H9 (cell line): ENCODE data around the gene LRP10. TPM values are rescaled to one million over a fixed set of nuclear protein-coding genes. Genes with fewer than 3 reads are reported as not detected.

Source experiments
- DNase-seq: peaks from one replicate; pipeline ENCODE4 v3.0.0-alpha.2; 2017
- H2AFZ ChIP-seq: one replicate; pipeline ENCODE4 v1.6.1; 2013; ENCODE audit warnings: mild to moderate bottlenecking, low read length, control low read depth, moderate library complexity
- H2AK5ac ChIP-seq: 2 replicates; pipeline ENCODE4 v1.6.1; 2013; ENCODE audit warnings: low read length, control low read depth, mixed read lengths; ENCODE audit not compliant: insufficient read length
- H2BK120ac ChIP-seq: one replicate; pipeline ENCODE4 v1.6.1; 2013; ENCODE audit warnings: low read depth, mild to moderate bottlenecking, low read length, control low read depth, inconsistent platforms; ENCODE audit not compliant: poor library complexity, severe bottlenecking
- H2BK12ac ChIP-seq: 2 replicates; pipeline ENCODE4 v1.6.1; 2013; ENCODE audit warnings: low read length, control low read depth, mixed read lengths, low read depth; ENCODE audit not compliant: insufficient read length
- H2BK15ac ChIP-seq: 2 replicates; pipeline ENCODE4 v1.6.1; 2013; ENCODE audit warnings: low read depth, low read length, control low read depth
- H2BK20ac ChIP-seq: one replicate; pipeline ENCODE4 v1.6.1; 2013; ENCODE audit warnings: low read depth, mild to moderate bottlenecking, low read length, control low read depth, inconsistent platforms; ENCODE audit not compliant: poor library complexity, severe bottlenecking
- H2BK5ac ChIP-seq: 2 replicates; pipeline ENCODE4 v1.6.1; 2013; ENCODE audit warnings: low read length, control low read depth, mixed read lengths; ENCODE audit not compliant: insufficient read length
- H3K14ac ChIP-seq: 2 replicates; pipeline ENCODE4 v1.6.1; 2013; ENCODE audit warnings: low read length, control low read depth; ENCODE audit not compliant: insufficient read depth
- H3K18ac ChIP-seq: 2 replicates; pipeline ENCODE4 v1.6.1; 2013; ENCODE audit warnings: low read depth, mild to moderate bottlenecking, mixed read lengths, low read length, control low read depth; ENCODE audit not compliant: insufficient read length
- H3K23ac ChIP-seq: 2 replicates; pipeline ENCODE4 v1.6.1; 2013; ENCODE audit warnings: low read length, control low read depth, mixed read lengths, low read depth; ENCODE audit not compliant: insufficient read length
- H3K23me2 ChIP-seq: 2 replicates; pipeline ENCODE4 v1.6.1; 2013; ENCODE audit warnings: low read depth, mild to moderate bottlenecking, mixed read lengths, low read length, control low read depth; ENCODE audit not compliant: insufficient read length, poor library complexity, severe bottlenecking
- H3K27ac ChIP-seq: 2 replicates; pipeline ENCODE4 v1.5.1; 2013; ENCODE audit warnings: low read length, control low read depth, mixed read lengths, low read depth; ENCODE audit not compliant: insufficient read length
- H3K27me3 ChIP-seq: 2 replicates; pipeline ENCODE4 v1.6.1; 2013; ENCODE audit warnings: low read length, control low read depth, inconsistent platforms; ENCODE audit not compliant: insufficient read depth
- H3K4ac ChIP-seq: 2 replicates; pipeline ENCODE4 v1.6.1; 2013; ENCODE audit warnings: low read depth, mild to moderate bottlenecking, control low read depth, inconsistent platforms, low read length, moderate library complexity
- H3K4me1 ChIP-seq: 2 replicates; pipeline ENCODE4 v1.6.1; 2013; ENCODE audit warnings: low read length, control low read depth, inconsistent platforms; ENCODE audit not compliant: insufficient read depth
- H3K4me2 ChIP-seq: 2 replicates; pipeline ENCODE4 v1.6.1; 2013; ENCODE audit warnings: low read length, control low read depth, mixed read lengths; ENCODE audit not compliant: insufficient read length, insufficient read depth
- H3K56ac ChIP-seq: 2 replicates; pipeline ENCODE4 v1.6.1; 2013; ENCODE audit warnings: low read depth, mild to moderate bottlenecking, mixed read lengths, low read length, control low read depth; ENCODE audit not compliant: insufficient read length
- H3K79me1 ChIP-seq: 2 replicates; pipeline ENCODE4 v1.6.1; 2013; ENCODE audit warnings: low read depth, mild to moderate bottlenecking, moderate library complexity, low read length, control low read depth, inconsistent platforms; ENCODE audit not compliant: insufficient read depth, poor library complexity, severe bottlenecking
- H3K79me2 ChIP-seq: 2 replicates; pipeline ENCODE4 v1.6.1; 2013; ENCODE audit warnings: low read length, control low read depth, inconsistent platforms; ENCODE audit not compliant: insufficient read depth
- H3K9ac ChIP-seq: 2 replicates; pipeline ENCODE4 v1.6.1; 2013; ENCODE audit warnings: low read length, control low read depth, mixed read lengths; ENCODE audit not compliant: insufficient read length; ENCODE audit errors: extremely low read depth
- H3K9me3 ChIP-seq: one replicate; pipeline ENCODE4 v1.6.1; 2013; ENCODE audit warnings: low read depth, low read length, inconsistent platforms; ENCODE audit not compliant: control insufficient read depth
- H3T11ph ChIP-seq: one replicate; pipeline ENCODE4 v1.6.1; 2013; ENCODE audit warnings: mild to moderate bottlenecking, low read length, control low read depth, inconsistent platforms
- H4K20me1 ChIP-seq: one replicate; pipeline ENCODE4 v1.6.1; 2013; ENCODE audit not compliant: control insufficient read depth, insufficient read length, insufficient read depth
- H4K5ac ChIP-seq: 2 replicates; pipeline ENCODE4 v1.6.1; 2013; ENCODE audit warnings: low read depth, mild to moderate bottlenecking, mixed read lengths, low read length, control low read depth; ENCODE audit not compliant: insufficient read length
- H4K8ac ChIP-seq: replicated peaks from 2 replicates; pipeline ENCODE4 v1.6.1; 2013; ENCODE audit warnings: low read length, control low read depth, mixed read lengths, low read depth; ENCODE audit not compliant: insufficient read length
- H4K91ac ChIP-seq: 2 replicates; pipeline ENCODE4 v1.6.1; 2013; ENCODE audit warnings: low read depth, mild to moderate bottlenecking, moderate library complexity, mixed read lengths, low read length, control low read depth; ENCODE audit not compliant: insufficient read length
- H3K27ac Mint-ChIP-seq, 3 experiments: 2 replicates in 2 of 3; 3 replicates in 1 of 3; pipeline ENCODE4 v1.8.0; 2020 to 2021; ENCODE audit warnings: mixed read lengths in 3 of 3, mild to moderate bottlenecking in 1 of 3, moderate library complexity in 1 of 3
- H3K27me3 Mint-ChIP-seq: 2 replicates; pipeline ENCODE4 v1.8.0; 2021; ENCODE audit warnings: low read depth, mild to moderate bottlenecking, moderate library complexity, mixed read lengths
- H3K36me3 Mint-ChIP-seq, 3 experiments: 2 replicates in 2 of 3; 3 replicates in 1 of 3; pipeline ENCODE4 v1.8.0; 2020 to 2021; ENCODE audit warnings: low read depth in 3 of 3, mixed read lengths in 3 of 3; ENCODE audit not compliant: insufficient read depth in 1 of 3
- H3K4me1 Mint-ChIP-seq, 2 experiments: 2 replicates each; pipeline ENCODE4 v1.8.0; 2020; ENCODE audit warnings: mixed read lengths in 2 of 2
- H3K4me3 Mint-ChIP-seq, 2 experiments: 2 replicates in 1 of 2; 3 replicates in 1 of 2; pipeline ENCODE4 v1.8.0; 2020 to 2021; ENCODE audit warnings: mild to moderate bottlenecking in 2 of 2, mixed read lengths in 2 of 2, moderate library complexity in 1 of 2
- H3K9me3 Mint-ChIP-seq, 2 experiments: 2 replicates in 1 of 2; 3 replicates in 1 of 2; pipeline ENCODE4 v1.8.0; 2020; ENCODE audit warnings: mild to moderate bottlenecking in 2 of 2, mixed read lengths in 2 of 2, moderate library complexity in 1 of 2
- WGBS: extraction: QIAGEN DNeasy Blood & Tissue Kit; methylation state at CpG from one replicate; pipeline ENCODE4 v1.1.7; 2013; ENCODE audit warnings: missing lambda C conversion rate, low lambda C conversion rate, mixed read lengths; ENCODE audit not compliant: insufficient read length; ENCODE audit errors: extremely low coverage; 5-methylcytosine and 5-hydroxymethylcytosine counted together
- total RNA-seq: library from RNA; stranded (reverse); gene quantifications from 2 replicates; pipeline ENCODE4 v1.2.1, GENCODE V29; 2021
- TF ChIP-seq, protein P1 (sequence below): fragments of 200-600 bp; sonication (generic); conservative IDR thresholded peaks from 3 replicates; pipeline ENCODE4 v1.8.0; 2021; ENCODE audit warnings: antibody characterized with exemption, mild to moderate bottlenecking

The LRP10 gene
- total RNA-seq, 1 experiment from 2014 or later = 13.3 TPM

DNA sequence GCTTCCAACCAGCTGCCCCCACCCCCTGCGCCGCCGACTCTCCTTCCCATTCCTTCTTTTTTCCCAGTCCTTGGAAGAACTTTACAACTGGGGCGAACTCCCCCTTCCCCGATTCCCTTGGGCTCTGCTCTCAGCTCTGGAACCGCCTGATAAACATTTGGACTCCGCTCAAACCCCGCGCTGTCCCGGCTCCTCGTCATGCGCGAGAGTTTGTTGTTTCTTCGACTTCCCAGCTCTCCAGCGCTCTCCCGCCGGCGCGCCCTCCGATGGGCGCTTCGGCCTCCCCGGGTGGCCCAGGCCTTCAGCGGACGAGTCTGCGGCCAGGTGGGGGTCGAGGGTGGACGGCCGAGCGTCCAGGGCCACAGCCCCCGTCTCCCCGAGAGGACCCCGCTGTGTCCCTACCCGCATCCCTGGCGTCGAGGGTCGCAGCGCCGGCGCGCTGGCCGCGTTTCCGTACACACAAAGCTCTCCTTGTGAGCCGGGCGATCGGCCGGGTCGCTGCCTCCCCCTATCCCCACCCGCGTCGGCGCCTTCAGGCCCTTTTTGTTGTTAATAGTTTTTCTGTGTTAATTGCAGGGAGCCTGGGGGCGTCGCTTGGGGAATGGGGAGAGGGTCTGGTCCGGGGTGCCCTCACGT lies 34.3 kb upstream of the LRP10 start:
- no peaks in the 10 kb centered on the region for H3K27me3 ChIP-seq
- H4K91ac ChIP-seq = no peak overlapping the region
- no peak overlapping the region for H2BK120ac ChIP-seq
- H3K27ac Mint-ChIP-seq = peak overlapping the region; percentile 53 to 99 (median 64); a peak in 6 of 7 replicates
- H3K4me3 Mint-ChIP-seq = peak overlapping the region; percentile 95 to 99
- peaks cover 15 to 39% (median 28%) of the 10 kb centered on the region in 3 experiments; a peak in 6 of 7 replicates for H3K36me3 Mint-ChIP-seq
- no peak overlapping the region for H3K23ac ChIP-seq
- no peaks in the 10 kb centered on the region for H3K79me1 ChIP-seq
- H2BK12ac ChIP-seq = no peak overlapping the region
- no peak overlapping the region for H2BK5ac ChIP-seq
- no peaks in the 10 kb centered on the region for H3K27me3 Mint-ChIP-seq
- no peak overlapping the region for H2AK5ac ChIP-seq
- H2AFZ ChIP-seq = no peak overlapping the region
- H2BK15ac ChIP-seq = no peak overlapping the region
- H3K4me1 ChIP-seq = peaks cover 9% of the 10 kb centered on the region; the same call in 1 of the 2 replicates
- H3K9me3 Mint-ChIP-seq = no peaks in the 10 kb centered on the region
- TF ChIP-seq, protein P1, sequence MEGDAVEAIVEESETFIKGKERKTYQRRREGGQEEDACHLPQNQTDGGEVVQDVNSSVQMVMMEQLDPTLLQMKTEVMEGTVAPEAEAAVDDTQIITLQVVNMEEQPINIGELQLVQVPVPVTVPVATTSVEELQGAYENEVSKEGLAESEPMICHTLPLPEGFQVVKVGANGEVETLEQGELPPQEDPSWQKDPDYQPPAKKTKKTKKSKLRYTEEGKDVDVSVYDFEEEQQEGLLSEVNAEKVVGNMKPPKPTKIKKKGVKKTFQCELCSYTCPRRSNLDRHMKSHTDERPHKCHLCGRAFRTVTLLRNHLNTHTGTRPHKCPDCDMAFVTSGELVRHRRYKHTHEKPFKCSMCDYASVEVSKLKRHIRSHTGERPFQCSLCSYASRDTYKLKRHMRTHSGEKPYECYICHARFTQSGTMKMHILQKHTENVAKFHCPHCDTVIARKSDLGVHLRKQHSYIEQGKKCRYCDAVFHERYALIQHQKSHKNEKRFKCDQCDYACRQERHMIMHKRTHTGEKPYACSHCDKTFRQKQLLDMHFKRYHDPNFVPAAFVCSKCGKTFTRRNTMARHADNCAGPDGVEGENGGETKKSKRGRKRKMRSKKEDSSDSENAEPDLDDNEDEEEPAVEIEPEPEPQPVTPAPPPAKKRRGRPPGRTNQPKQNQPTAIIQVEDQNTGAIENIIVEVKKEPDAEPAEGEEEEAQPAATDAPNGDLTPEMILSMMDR = no peak
- peaks cover 14% of the 10 kb centered on the region for H3K23me2 ChIP-seq
- peak overlapping the region; percentile 4; the same call in 1 of the 2 replicates for H3K4ac ChIP-seq
- H3K9ac ChIP-seq = peak overlapping the region; percentile 87
- no peak overlapping the region for H2BK20ac ChIP-seq
- H4K8ac ChIP-seq = no peak overlapping the region
- H4K5ac ChIP-seq = no peak overlapping the region
- peak overlapping the region; percentile 81 for H3K4me2 ChIP-seq
- no peak overlapping the region for H3T11ph ChIP-seq
- H3K9me3 ChIP-seq = no peaks in the 10 kb centered on the region
- H4K20me1 ChIP-seq = no peaks in the 10 kb centered on the region
- peak overlapping the region; percentile 95 for H3K14ac ChIP-seq
- no peaks in the 10 kb centered on the region; the same call in 1 of the 2 replicates for H3K79me2 ChIP-seq
- H3K56ac ChIP-seq = no peak overlapping the region
- no peak for DNase-seq
- H3K4me1 Mint-ChIP-seq = peaks cover 28 to 32% of the 10 kb centered on the region in 2 experiments
- no peak overlapping the region for H3K27ac ChIP-seq
- peak overlapping the region; percentile 94 for H3K18ac ChIP-seq
- no CpG with 5 or more reads among the region's 57 CpGs for WGBS
